ENCODE results near the gene ATRNL1. TPM values are rescaled to one million over a fixed set of nuclear protein-coding genes. Genes with fewer than 3 reads are reported as not detected.

Gene ATRNL1
- total RNA-seq, 1 experiment from 2014 or later: 1.3 TPM

DNA sequence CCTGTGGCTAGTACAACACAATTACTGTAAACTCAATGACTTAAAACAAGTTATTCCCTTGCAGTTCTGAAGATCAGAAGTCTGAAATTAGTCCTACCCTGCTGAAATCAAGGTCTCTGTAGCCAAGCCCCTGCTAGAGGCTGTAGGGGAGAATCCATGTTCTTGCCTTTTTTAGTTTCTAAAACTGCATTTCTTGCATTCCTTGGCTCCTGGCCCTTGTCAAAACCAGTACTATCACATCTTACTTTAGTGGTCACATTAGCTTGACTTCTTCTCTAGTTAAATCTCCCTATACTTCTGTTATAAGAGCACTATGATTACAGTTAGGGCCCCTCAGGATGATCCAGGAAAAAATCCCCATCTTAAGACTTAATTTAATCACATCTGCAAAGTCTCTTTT, 612.9 kb downstream of the ATRNL1 start:
- Histone ChIP-seq H3K27me3 (ENCODE audit: insufficient read depth, low read length) (peaks cover 19% of the 10 kb centered on the region; the same call in 1 of the 2 replicates), H3K9me2 (ENCODE audit: insufficient read depth) (no peaks in the 10 kb centered on the region), H2AFZ (ENCODE audit: low read depth, low read length, poor library complexity, severe bottlenecking) (no peak overlapping the region), H3K27ac (ENCODE audit: low read depth, low read length) (no peak overlapping the region), H3K4me1 (ENCODE audit: control insufficient read depth in 1 of 2, insufficient read depth in 2 of 2, low read length in 2 of 2) (no peaks in the 10 kb centered on the region), H3K4me3 (replicated peaks in 1 of 2; ENCODE audit: low read depth in 1 of 2, low read length in 2 of 2) (no peak overlapping the region), H3K9ac (ENCODE audit: low read length) (no peak overlapping the region), H4K20me1 (ENCODE audit: insufficient read depth) (no peaks in the 10 kb centered on the region), H3K36me3 (ENCODE audit: control insufficient read depth in 1 of 2, insufficient read depth in 2 of 2, low read length in 2 of 2) (no peaks in the 10 kb centered on the region), H3K9me3 (ENCODE audit: control insufficient read depth in 1 of 2, insufficient read depth in 1 of 2, low read depth in 1 of 2, low read length in 2 of 2) (no peaks in the 10 kb centered on the region), H3K79me2 (ENCODE audit: insufficient read depth, low read length) (no peaks in the 10 kb centered on the region), H3K4me2 (ENCODE audit: low read length) (no peak overlapping the region)
- ChIA-PET CTCF (interaction anchor here (1.4 to 2.1 kb wide), 5 partner anchors 8 to 582 kb away, joined by 3 to 24 read pairs (median 4); no protein-coding TSS in a partner anchor), POLR2A (no interaction called here), RAD21 (ENCODE audit: low non-redundant PET in 1 of 2, low total read pairs in 2 of 2, uncharacterized antibody in 2 of 2, unreplicated experiment in 2 of 2) (no interaction called here)
- intact Hi-C loops (cut with micrococcal nuclease): loop anchor here (1.0 kb wide), 2 partner anchors 582 to 680 kb away; no protein-coding TSS in a partner anchor
- BruUV-seq (replicated peaks): no TSS peak
- ATAC-seq (no peak), DNase-seq (ENCODE audit: low read depth, low spot score) (no peak)
- TF ChIP-seq ELF1 (IDR thresholded peaks at IDR 0.05; ENCODE audit: borderline replicate concordance, low read depth) (no peak), EZH2 (IDR thresholded peaks at IDR 0.05) (no peak), CBX3 (IDR thresholded peaks at IDR 0.05; ENCODE audit: low read depth) (no peak), EGR1 (IDR thresholded peaks at IDR 0.05; ENCODE audit: low read depth) (no peak), SP1 (IDR thresholded peaks at IDR 0.05; ENCODE audit: low read depth) (no peak), YY1 (IDR thresholded peaks at IDR 0.05; ENCODE audit: extremely low read depth, insufficient replicate concordance, low read depth, low read length) (no peak)
- TF ChIP-seq, protein P1, sequence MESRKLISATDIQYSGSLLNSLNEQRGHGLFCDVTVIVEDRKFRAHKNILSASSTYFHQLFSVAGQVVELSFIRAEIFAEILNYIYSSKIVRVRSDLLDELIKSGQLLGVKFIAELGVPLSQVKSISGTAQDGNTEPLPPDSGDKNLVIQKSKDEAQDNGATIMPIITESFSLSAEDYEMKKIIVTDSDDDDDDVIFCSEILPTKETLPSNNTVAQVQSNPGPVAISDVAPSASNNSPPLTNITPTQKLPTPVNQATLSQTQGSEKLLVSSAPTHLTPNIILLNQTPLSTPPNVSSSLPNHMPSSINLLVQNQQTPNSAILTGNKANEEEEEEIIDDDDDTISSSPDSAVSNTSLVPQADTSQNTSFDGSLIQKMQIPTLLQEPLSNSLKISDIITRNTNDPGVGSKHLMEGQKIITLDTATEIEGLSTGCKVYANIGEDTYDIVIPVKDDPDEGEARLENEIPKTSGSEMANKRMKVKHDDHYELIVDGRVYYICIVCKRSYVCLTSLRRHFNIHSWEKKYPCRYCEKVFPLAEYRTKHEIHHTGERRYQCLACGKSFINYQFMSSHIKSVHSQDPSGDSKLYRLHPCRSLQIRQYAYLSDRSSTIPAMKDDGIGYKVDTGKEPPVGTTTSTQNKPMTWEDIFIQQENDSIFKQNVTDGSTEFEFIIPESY (IDR thresholded peaks at IDR 0.05; ENCODE audit: extremely low read depth, insufficient replicate concordance, low read length): no peak
- TF ChIP-seq, protein P2, sequence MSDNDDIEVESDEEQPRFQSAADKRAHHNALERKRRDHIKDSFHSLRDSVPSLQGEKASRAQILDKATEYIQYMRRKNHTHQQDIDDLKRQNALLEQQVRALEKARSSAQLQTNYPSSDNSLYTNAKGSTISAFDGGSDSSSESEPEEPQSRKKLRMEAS (IDR thresholded peaks at IDR 0.05): no peak
